Inferior parietal cortex (tissue), 1 donor: ENCODE results near the gene ASPSCR1.
A peak's percentile ranks its signal among the peaks of the same experiment; 100 is the strongest.

ENCODE experiments used
- DNase-seq: peaks from one replicate; pipeline ENCODE4 v3.0.0-alpha.2; 2016; ENCODE audit errors: extremely low spot score

Gene ASPSCR1

GRCh38 chr17:82012640-82013295 is 35.3 kb downstream of the ASPSCR1 start:
- DNase-seq = no peak

DNA sequence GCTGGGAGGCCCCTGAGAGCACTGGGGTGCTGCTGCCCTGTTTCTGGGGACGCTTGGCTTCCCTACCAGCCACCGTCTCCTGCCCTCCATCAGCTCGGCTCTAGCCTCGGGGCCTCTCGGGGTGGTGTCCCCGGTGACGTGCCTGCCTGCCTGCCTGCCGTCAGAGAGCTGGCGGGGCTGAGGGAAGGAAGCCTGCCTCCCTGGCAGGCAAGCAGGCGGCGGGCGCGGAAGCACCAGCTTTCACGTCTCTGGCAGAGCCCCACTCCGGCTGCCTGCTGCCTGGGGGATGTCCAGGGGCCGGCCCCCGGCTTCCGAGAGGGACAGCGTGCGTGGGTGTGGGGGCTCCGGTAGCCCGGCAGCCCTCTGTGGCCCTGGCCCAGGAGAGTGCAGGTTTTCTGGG is 35.9 kb downstream of the ASPSCR1 start:
- DNase-seq = no peak

DNA sequence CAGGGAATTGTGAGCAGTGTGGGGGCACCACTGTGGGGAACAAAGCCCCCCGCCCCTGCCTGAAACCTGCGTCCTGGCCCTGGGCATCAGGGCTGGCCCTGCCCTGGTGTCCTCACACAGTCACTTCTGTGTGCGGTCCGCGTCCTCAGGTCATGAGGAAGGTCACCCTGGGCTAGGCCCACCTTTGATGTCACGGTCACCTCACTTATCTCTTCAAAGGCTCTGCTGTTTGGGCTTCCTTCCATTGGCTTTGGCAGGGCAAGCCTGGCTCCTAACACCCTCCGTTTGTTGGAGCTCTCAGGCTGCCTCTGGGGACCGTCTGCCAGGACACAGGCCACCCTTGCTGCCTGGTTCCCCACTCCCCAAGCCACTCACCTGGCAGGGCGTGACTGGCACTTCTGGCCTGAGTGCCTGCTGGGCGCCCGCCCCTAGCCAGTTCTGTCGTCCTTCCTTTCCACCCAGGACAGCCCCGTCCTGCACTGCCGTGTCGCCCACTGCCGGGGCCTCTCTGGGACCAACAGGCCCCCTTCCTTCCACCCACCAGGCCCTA is 36.4 kb downstream of the ASPSCR1 start:
- no peak for DNase-seq

DNA sequence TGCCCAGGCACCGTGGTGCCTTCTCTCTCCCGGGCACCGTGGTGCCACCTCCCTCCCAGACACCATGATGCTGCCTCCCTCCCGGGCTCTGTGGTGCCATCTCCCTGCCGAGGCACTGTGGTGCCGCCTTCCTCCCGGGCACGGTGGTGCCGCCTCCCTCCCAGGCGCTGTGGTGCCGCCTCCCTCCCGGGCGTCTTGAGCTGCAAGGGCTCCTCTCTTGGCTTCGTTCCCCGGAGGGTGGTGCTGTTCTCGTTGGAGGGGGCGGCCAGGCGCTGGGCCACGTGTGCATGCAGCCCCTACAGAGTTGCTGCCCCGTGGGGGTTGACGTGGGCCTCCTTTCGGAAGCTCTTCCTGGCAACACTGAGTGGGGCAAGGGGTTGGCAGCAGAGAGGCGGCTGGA is 37.0 kb downstream of the ASPSCR1 start:
- DNase-seq = no peak

- no peak for DNase-seq
These were observed 37.5 kb downstream of the ASPSCR1 start for GRCh38 chr17:82014971-82015310.

DNA sequence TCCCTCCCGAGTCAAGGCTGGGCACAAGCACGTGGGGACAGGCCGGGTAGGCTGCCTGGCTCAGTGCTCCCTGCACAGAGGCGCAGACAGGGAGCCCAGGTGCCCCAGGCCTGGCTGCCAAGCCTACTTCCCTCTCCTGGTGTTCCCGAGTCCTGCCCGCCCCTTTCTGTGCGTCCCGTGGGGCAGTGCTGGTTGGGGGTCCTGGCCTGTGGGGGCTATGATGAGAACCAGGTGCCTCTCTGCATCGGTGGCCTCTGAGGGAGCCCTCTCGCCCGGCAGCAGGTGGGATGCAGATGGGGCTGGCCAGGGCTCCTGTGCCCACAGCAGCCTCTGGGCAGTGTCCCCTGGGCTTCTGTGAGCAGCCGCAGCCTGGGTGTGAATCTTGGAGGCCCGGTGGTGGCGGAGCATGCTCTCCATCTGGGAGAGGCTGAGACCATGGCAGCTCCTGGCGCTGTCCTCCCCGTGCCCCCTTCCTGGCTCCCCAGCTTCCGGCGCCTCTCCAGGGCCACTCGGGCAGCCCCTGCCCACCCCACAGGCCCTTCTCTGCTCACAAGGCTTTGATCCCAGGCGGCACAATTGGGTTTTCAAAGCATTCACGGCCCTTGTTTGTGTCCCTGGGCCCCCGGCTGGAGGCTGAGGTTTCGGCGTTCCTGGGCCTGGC is 38.0 kb downstream of the ASPSCR1 start:
- DNase-seq = no peak

DNA sequence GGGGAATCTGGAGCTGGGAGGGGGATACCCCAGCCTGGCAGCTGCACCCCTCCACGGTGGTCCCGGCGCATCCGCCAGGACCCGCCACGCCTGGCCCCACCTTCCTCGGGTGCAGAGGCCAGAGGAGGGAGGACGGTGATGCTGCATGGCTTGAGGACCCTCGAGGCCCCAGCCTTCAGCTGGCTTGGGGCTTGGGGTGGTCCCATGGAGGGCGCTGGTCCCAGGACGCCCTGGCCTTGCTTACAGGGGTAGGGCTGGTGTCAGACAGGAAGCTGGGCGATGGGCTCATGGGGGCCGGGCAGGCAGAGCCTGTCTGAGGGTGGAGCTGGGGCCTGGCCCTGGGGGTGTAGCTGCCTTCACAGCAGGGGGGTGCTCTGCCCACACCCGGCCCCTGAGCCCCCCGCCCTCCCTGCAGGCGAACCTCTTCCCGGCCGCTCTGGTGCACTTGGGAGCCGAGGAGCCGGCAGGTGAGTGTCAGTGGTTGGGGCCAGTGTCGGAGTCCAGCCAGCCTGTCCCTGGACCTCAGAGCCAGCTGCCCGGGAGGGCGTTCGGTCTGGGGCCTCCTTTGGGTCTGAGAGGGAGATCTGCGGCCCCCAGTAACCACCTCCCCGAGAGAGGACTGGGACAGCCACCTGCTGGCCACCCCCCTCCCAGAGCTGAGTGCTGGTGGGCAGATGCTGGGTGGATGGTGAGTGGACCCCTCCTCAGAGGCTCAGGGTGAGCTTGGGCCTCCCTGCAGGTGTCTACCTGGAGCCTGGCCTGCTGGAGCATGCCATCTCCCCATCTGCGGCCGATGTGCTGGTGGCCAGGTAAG is 38.8 kb downstream of the ASPSCR1 start:
- no peak for DNase-seq

GRCh38 chr17:82016875-82017459 is 39.5 kb downstream of the ASPSCR1 start:
- DNase-seq = no peak

DNA sequence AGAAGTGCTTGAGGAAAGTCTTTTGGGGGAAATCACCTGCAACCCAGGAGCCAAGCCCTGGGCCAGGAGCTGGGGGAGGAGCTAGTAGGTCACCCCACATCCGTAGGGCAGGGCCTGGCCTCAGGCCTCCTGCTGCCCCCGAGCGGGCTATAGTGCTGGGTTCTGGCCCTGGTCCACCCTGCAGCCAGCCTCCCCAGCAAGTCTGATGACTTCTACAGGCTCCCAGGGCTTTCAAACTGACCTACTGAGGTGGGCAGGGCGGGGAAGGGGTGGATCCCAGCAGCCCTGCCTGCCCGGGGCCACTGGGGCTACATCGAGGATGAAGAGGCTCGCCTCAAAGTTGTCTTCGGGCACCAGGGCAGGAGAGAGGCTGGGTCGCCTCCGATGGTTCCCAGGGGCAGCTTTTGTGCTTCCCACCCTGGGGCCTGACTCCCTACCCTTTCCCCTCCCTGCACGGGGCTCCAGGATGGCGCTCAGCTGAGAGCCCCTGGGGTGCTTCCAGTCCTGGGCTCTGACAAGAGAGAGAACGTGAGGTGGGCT is 40.3 kb downstream of the ASPSCR1 start:
- DNase-seq = no peak

DNA sequence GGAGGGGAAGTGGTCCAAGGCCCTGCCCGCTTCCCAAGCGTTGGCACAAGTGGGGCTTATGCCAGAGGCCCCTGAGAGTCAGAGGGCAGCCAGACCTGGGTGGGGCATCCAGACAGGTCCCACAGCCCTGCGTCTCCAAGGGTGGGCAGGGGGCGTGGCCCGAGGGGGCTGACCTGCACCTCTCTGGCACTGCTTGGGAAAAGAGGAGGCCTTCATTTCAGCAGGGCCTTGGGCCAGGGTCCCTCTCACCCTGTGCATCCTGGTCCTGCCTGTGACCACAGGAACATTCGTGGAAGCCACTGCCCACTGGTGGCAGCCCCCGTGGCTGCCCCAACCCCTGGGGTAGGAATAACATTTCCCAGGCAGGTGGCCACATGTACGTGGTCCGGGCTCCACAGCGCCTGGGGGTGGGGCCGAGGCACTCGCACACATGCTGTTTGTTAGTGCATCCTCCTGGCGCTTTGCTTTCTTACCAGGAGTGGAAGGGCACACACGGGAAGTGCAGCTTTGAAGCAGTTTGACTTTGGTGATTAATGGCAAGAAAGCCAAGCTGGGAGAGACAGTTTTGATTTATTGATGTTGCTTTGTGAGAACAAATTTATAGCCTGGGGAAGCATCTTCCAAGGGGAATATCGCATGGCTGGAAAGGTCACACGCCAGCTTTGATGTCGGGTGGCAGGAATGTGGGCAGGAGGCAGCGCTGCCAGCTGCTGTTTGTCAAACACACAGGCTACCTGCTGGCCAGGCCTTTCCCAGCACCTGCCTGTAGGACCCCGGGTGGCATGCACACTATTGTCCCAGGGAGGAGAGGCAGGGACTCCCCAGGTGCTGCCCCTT is 40.9 kb downstream of the ASPSCR1 start:
- DNase-seq = no peak

- no peak for DNase-seq
These were observed 41.7 kb downstream of the ASPSCR1 start for GRCh38 chr17:82018989-82019689.

- DNase-seq = no peak
These were observed 42.5 kb downstream of the ASPSCR1 start for GRCh38 chr17:82019690-82020571.

DNA sequence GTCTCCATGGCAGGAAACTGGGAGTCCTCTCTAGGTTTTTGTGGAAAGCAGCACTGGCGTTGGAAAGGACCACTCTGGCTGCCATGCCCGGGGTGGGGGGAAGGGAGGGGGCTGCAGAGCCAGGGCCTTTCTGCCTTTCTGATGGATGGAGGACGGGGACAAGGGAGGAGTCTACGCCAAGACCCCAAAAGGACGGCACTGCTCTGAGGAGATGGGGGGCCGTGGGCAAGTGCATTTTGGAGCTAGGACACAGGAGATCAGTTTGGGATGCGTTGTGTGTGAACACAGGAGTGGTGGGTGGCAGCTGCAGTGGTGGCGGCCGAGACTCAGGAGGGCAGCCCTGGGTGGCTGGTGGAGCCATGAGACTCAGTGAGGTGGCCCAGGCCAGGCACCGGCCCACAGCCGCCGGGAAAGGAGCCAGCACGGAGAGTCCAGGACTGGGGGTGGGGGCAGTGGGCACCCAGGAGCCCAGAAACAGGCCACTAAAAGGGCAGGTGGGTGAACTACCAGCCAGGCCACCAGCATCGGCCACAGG is 43.2 kb downstream of the ASPSCR1 start:
- DNase-seq = no peak

DNA sequence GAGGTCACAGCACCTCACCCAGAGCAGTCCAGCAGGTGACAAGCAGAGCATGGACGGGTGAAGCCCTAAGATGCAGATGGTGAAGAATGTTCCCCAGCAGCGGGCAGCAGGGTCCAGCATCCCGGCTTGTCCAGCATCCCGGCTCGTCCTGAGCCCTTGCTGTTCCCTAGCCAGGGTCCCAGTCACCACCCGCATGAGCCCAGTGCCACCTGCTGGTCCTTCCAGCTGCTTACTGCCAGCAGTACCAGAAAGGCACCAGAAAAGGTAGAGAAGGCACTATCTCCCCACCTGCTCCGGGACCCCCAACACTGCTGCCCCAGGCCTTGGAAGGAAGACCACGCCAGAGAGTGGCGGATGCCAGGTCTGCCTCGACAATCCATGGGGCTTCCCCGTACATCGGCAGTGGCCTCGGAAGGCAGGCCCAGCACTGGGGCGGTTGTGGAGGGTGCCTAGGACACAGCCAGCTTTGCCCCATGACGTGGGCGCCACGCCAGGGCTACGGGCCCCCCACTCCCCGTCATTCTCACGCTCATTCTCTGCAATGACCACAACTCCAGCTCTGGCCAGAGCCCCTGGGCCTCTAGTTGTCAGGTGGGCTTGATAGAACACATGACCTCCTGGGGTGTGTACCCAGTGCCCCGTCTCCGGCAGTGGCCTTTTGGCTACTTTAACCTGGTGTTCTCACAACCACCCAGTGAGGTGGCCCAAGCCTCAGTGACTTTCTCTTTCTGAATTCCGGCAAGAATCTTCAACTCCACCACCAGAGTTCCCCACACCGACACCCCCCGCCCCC is 43.9 kb downstream of the ASPSCR1 start:
- peak; percentile 54 for DNase-seq

DNA sequence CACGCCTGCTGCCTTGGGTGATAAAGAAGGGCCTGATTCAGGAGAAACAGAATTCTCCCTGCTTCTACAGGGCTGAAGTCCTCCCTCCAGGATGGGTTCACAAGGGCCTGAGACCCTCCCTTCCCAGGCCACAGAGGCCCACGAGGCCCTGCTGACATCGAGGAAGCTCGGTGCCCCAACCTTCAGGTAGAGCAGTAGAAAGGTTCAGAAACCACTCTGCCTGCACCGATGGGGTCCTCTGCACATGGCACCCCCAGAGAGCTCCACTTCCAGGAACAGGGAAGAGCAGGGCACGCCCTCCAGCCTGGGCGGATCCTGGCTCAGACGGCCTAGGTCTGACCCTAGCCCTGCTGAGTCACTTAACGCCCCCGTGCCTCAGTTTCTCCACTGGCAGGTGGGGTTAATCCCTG is 44.5 kb downstream of the ASPSCR1 start:
- no peak for DNase-seq

DNA sequence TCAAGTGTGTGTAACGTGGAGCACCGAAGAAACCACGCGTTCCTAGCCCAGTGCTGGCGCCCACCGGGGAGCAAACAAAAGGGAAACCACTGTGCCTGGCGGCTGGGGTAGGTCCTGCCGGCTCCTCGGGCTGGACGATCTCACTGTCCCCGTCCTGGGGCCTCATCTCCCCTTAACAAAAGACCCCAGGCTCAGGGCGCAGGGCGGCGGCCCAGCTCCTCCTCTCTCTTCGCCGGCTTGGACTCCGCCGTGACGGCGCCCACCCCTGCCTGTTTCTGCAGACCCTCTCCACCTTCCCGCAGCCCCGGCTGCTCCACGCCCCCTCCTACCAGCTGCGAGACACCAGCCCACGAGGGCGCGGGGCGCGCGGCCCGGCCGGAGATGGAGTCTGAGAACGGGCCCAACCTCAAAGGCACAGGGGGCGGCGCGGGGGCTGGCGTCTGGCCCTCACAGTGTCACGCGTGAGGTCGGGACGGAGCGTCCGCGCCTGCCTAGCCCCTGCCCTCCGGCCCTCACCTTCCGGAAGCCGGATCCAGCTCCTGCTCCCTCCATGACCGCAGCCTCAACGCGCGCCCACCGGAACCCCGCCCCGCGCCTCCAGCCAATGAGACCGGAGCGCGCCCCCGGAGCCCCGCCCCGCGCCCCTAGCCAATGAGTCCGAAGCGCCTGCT is 45.0 kb downstream of the ASPSCR1 start, which contains the start of gene CENPX:
CENPX (minus strand) TSS at position 569 of the 671 bp plus-strand sequence; CDS start at position 552, 17 bp downstream.
- no peak for DNase-seq

GRCh38 chr17:82022981-82023446 is 45.6 kb downstream of the ASPSCR1 start, which contains the start of gene LRRC45:
Gene LRRC45 (plus strand): TSS chr17:82023305. CDS start chr17:82023644, 339 bp downstream.
- DNase-seq = peak; percentile 98
